K562 (cell line): ENCODE measurements around the gene HGFAC.

Experiments
- BCL6 ChIP-seq: fragments of 250-450 bp; sonication (Bioruptor Pico); IDR thresholded peaks from 2 replicates; pipeline ENCODE4 v1.4.0; 2020
- KLF16 ChIP-seq: IDR thresholded peaks from 2 replicates; pipeline ENCODE4 v1.6.1; 2016; ENCODE audit warnings: antibody characterized with exemption
- MYC ChIP-seq, 2 experiments: fragments of 250-450 bp in 1 of 2; sonication (Bioruptor Pico) in 1 of 2; IDR thresholded peaks; 2 replicates each; pipeline versions ENCODE4 v1.5.1 to v1.6.1; 2012 to 2021; ENCODE audit warnings: low read depth in 2 of 2, borderline replicate concordance in 1 of 2, improper control_type of control experiment in 1 of 2, low read length in 1 of 2, mild to moderate bottlenecking in 1 of 2, moderate library complexity in 1 of 2
- POLR2A ChIP-seq: fragments of 450-650 bp; conservative IDR thresholded peaks from 2 replicates; pipeline ENCODE4 v1.6.1; 2016
- RAD21 ChIP-seq, 2 experiments: fragments of 250-450 bp in 1 of 2; fragments of 450-650 bp in 1 of 2; sonication (Bioruptor Pico) in 1 of 2; formaldehyde crosslinking in 1 of 2; IDR thresholded peaks in 1 of 2; conservative IDR thresholded peaks in 1 of 2; 2 replicates each; pipeline versions ENCODE4 v1.4.0 to v1.8.0; 2020 to 2022; ENCODE audit warnings: mild to moderate bottlenecking in 2 of 2, moderate library complexity in 1 of 2
- SMARCE1 ChIP-seq: fragments of 450-650 bp; IDR thresholded peaks from 2 replicates; pipeline ENCODE4 v1.7.1; 2016; ENCODE audit warnings: mild to moderate bottlenecking
- TGIF2 ChIP-seq: sonication (generic); formaldehyde crosslinking; IDR thresholded peaks from 2 replicates; pipeline ENCODE4 v1.8.1; 2022; ENCODE audit warnings: mild to moderate bottlenecking, missing genetic modification reagents, moderate library complexity
- ZBTB34 ChIP-seq: fragments of 250-450 bp; sonication (Bioruptor Pico); IDR thresholded peaks from 2 replicates; pipeline ENCODE4 v1.8.0; 2021; ENCODE audit warnings: mild to moderate bottlenecking, moderate library complexity
- ZNF512 ChIP-seq: IDR thresholded peaks from 2 replicates; pipeline ENCODE4 v1.6.1; 2016; ENCODE audit warnings: missing genetic modification characterization, missing compliant biosample characterization
- ZNF589 ChIP-seq: fragments of 200-800 bp; sonication (Bioruptor generic); IDR thresholded peaks from 2 replicates; pipeline ENCODE4 v1.6.1; 2016; ENCODE audit warnings: low read depth, missing genetic modification characterization, missing compliant biosample characterization
- TF ChIP-seq, protein P1 (sequence below), 3 experiments: IDR thresholded peaks in 2 of 3; conservative IDR thresholded peaks in 1 of 3; 2 replicates each; pipeline ENCODE4 v1.5.1; 2011 to 2012; ENCODE audit warnings: low read length in 3 of 3, mild to moderate bottlenecking in 3 of 3, control low read depth in 2 of 3, improper control_type of control experiment in 1 of 3, inconsistent platforms in 1 of 3, low read depth in 1 of 3, mixed read lengths in 1 of 3, moderate library complexity in 1 of 3; ENCODE audit not compliant: insufficient read depth in 2 of 3

- TF ChIP-seq BCL6 (CRISPR knock-in tag) = no peak
- TF ChIP-seq KLF16 = no peak
- no peak for TF ChIP-seq MYC (IDR thresholded peaks at IDR 0.05; ENCODE audit: low read depth, low read length)
- TF ChIP-seq MYC (CRISPR knock-in tag; IDR thresholded peaks at IDR 0.05; ENCODE audit: borderline replicate concordance, low read depth) = no peak
- TF ChIP-seq ZBTB34 (CRISPR knock-in tag) = no peak
- no peak for TF ChIP-seq ZNF512 (tag)
- no peak for TF ChIP-seq ZNF589
- TF ChIP-seq POLR2A = no peak
- TF ChIP-seq RAD21 (CRISPR knock-in tag; conservative IDR thresholded peaks at IDR 0.05 in 1 of 2, IDR thresholded peaks at IDR 0.05 in 1 of 2) = no peak
- no peak for TF ChIP-seq SMARCE1
- TF ChIP-seq, protein P1, sequence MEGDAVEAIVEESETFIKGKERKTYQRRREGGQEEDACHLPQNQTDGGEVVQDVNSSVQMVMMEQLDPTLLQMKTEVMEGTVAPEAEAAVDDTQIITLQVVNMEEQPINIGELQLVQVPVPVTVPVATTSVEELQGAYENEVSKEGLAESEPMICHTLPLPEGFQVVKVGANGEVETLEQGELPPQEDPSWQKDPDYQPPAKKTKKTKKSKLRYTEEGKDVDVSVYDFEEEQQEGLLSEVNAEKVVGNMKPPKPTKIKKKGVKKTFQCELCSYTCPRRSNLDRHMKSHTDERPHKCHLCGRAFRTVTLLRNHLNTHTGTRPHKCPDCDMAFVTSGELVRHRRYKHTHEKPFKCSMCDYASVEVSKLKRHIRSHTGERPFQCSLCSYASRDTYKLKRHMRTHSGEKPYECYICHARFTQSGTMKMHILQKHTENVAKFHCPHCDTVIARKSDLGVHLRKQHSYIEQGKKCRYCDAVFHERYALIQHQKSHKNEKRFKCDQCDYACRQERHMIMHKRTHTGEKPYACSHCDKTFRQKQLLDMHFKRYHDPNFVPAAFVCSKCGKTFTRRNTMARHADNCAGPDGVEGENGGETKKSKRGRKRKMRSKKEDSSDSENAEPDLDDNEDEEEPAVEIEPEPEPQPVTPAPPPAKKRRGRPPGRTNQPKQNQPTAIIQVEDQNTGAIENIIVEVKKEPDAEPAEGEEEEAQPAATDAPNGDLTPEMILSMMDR (IDR thresholded peaks at IDR 0.05 in 2 of 3, conservative IDR thresholded peaks at IDR 0.05 in 1 of 3; ENCODE audit: insufficient read depth in 2 of 3, low read depth in 1 of 3, low read length in 3 of 3) = peak in 1 of 3 experiments; percentile 9; a peak in 3 of 6 replicates
- TF ChIP-seq TGIF2 (CRISPR knock-in tag) = no peak
Observed at GRCh38 chr4:3445829-3446545, 4.2 kb downstream of the HGFAC start.
